Lung (tissue), 12 donors: ENCODE measurements around the gene ROPN1B. TPM values are rescaled to one million over a fixed set of nuclear protein-coding genes. Genes with fewer than 3 reads are reported as not detected.
"Not testable (repeated sequence)": the region's sequence is repeated elsewhere in the genome, so short reads cannot be mapped to it uniquely, and the experiment has no call there.

ENCODE experiments used
- ATAC-seq: fragments of 200-7000 bp; cut with Tn5 transposase; one replicate; pipeline ENCODE4 v1.9.1; 2020; ENCODE audit warnings: moderate number of reproducible peaks; ENCODE audit not compliant: insufficient read depth, low FRiP score
- DNase-seq, 3 donors: peaks; one replicate each; pipeline ENCODE4 v3.0.0-alpha.2; 2013 to 2017
- H3K27ac ChIP-seq, 2 donors: one replicate each; pipeline ENCODE4 v1.5.1; 2013; ENCODE audit warnings: mild to moderate bottlenecking in 2 of 2, moderate library complexity in 2 of 2, control low read depth in 1 of 2, inconsistent platforms in 1 of 2, low read depth in 1 of 2, low read length in 1 of 2
- H3K27me3 ChIP-seq, 3 donors: one replicate each; pipeline ENCODE4 v1.5.1; 2013; ENCODE audit warnings: low read length in 2 of 3; ENCODE audit not compliant: control insufficient read depth in 3 of 3, insufficient read depth in 3 of 3
- H3K36me3 ChIP-seq, 4 donors: one replicate each; pipeline ENCODE4 v1.5.1; 2013; ENCODE audit warnings: low read length in 4 of 4, mild to moderate bottlenecking in 1 of 4, moderate library complexity in 1 of 4; ENCODE audit not compliant: control insufficient read depth in 4 of 4, insufficient read depth in 4 of 4
- H3K4me1 ChIP-seq, 5 donors: one replicate each; pipeline ENCODE4 v1.5.1; 2013; ENCODE audit warnings: low read length in 5 of 5, mild to moderate bottlenecking in 2 of 5, moderate library complexity in 1 of 5; ENCODE audit not compliant: control insufficient read depth in 5 of 5, insufficient read depth in 5 of 5
- H3K4me3 ChIP-seq: one replicate; pipeline ENCODE4 v1.5.1; 2013; ENCODE audit warnings: mild to moderate bottlenecking, control low read depth, moderate library complexity
- H3K9ac ChIP-seq, 2 donors: one replicate each; pipeline ENCODE4 v1.5.1; 2013; ENCODE audit warnings: low read length in 2 of 2, control low read depth in 1 of 2; ENCODE audit not compliant: insufficient read depth in 1 of 2
- H3K9me3 ChIP-seq, 4 donors: one replicate each; pipeline ENCODE4 v1.5.1; 2013; ENCODE audit warnings: low read length in 3 of 4, mild to moderate bottlenecking in 1 of 4, moderate library complexity in 1 of 4; ENCODE audit not compliant: control insufficient read depth in 4 of 4, insufficient read depth in 3 of 4
- CTCF ChIP-seq: IDR thresholded peaks from 2 replicates; pipeline ENCODE4 v1.5.1; 2012; ENCODE audit warnings: mild to moderate bottlenecking; ENCODE audit errors: control extremely low read depth, extremely low read depth
- WGBS, 2 donors: extraction: QIAGEN DNeasy Blood & Tissue Kit; methylation state at CpG; one replicate each; pipeline ENCODE4 v1.1.7; 2013; 5-methylcytosine and 5-hydroxymethylcytosine counted together
- polyA plus RNA-seq, 2 donors: library from polyadenylated mRNA; stranded (reverse); fragments of 200-250 nt; gene quantifications; one replicate each; pipeline ENCODE4 v1.2.1, GENCODE V29; 2013
- total RNA-seq, 2 donors: library from RNA; depleted of rRNA in 1 of 2; stranded (reverse); fragments of >200 nt in 1 of 2; gene quantifications; one replicate each; pipeline ENCODE4 v1.2.1, GENCODE V29; 2014 to 2021
- donor health status: control.
- donor health status: control.
- donor health status: Bipolar disorder and iron deficiency.
- donor health status: healthy.
- donor health status: DM: yes; HTN: yes; CAD: no.

The ROPN1B gene
- total and polyA plus RNA-seq, 4 donors, result 0.14 to 0.67 (median 0.47) TPM

- not testable (repeated sequence) for H3K4me3 ChIP-seq, DNase-seq, H3K27me3 ChIP-seq, ATAC-seq, H3K9me3 ChIP-seq, H3K27ac ChIP-seq, H3K9ac ChIP-seq, H3K36me3 ChIP-seq, H3K4me1 ChIP-seq
- 48 to 64% methylated on average over 4 of the region's 7 CpGs for WGBS, 2 donors
Observed at GRCh38 chr3:125977104-125977503, 8.1 kb downstream of the ROPN1B start.

GRCh38 chr3:125984951-125985350 lies 16.0 kb downstream of the ROPN1B start:
- H3K9ac ChIP-seq, H3K4me3 ChIP-seq, H3K9me3 ChIP-seq, ATAC-seq, H3K36me3 ChIP-seq, H3K4me1 ChIP-seq, H3K27me3 ChIP-seq, DNase-seq, H3K27ac ChIP-seq: not testable (repeated sequence)
- 94% methylated on average over 2 of the region's 2 CpGs for WGBS, 2 donors

GRCh38 chr3:125990253-125990970 lies 21.4 kb downstream of the ROPN1B start:
- Histone ChIP-seq H3K9ac (peak overlapping the region; percentile 59 to 93), H3K9me3 (peaks cover 0 to 5% (median 0%) of the 10 kb centered on the region in 4 donors), H3K4me1 (peaks cover 0 to 3% (median 2%) of the 10 kb centered on the region in 5 donors), H3K36me3 (no peaks in the 10 kb centered on the region), H3K27me3 (peaks cover 0 to 4% (median 0%) of the 10 kb centered on the region in 3 donors), H3K4me3 (no peak overlapping the region), H3K27ac (peak overlapping the region in 1 of 2 donors; percentile 57)
- peak; percentile 86 to 94 (median 88) for DNase-seq
- ATAC-seq, result peak; percentile 97
- TF ChIP-seq CTCF, result no peak
- WGBS, 2 donors, result 13 to 32% methylated on average over 52 of the region's 52 CpGs

GRCh38 chr3:125996751-125997150 lies 27.8 kb downstream of the ROPN1B start:
- H3K9me3 ChIP-seq, result not testable (repeated sequence)

GRCh38 chr3:126002189-126002588 lies 33.2 kb downstream of the ROPN1B start:
- Histone ChIP-seq H3K27ac (no peak overlapping the region), H3K27me3 (no peaks in the 10 kb centered on the region), H3K36me3 (peaks cover 0 to 11% (median 7%) of the 10 kb centered on the region in 4 donors), H3K4me1 (no peaks in the 10 kb centered on the region), H3K4me3 (no peak overlapping the region), H3K9me3 (peaks cover 0 to 3% (median under 1%) of the 10 kb centered on the region in 4 donors), H3K9ac (no peak overlapping the region)
- no peak for TF ChIP-seq CTCF
- ATAC-seq (no peak), DNase-seq (no peak)

More at GRCh38 chr3:125996751-125997150, 27.8 kb downstream of the ROPN1B start:
- not testable (repeated sequence) for H3K27me3 ChIP-seq, H3K36me3 ChIP-seq, ATAC-seq, H3K4me3 ChIP-seq, H3K4me1 ChIP-seq, H3K9ac ChIP-seq, DNase-seq, H3K27ac ChIP-seq
- 70 to 82% methylated on average over 4 of the region's 4 CpGs for WGBS, 2 donors
